ENCODE data around the gene UBE2H.

UBE2H gene

GRCh38 chr7:129783584-129783919, 169.2 kb downstream of the UBE2H start:
- DNase-seq: no peak

GRCh38 chr7:129782818-129783583, 169.8 kb downstream of the UBE2H start:
- no peak for DNase-seq

GRCh38 chr7:129781928-129782817, 170.6 kb downstream of the UBE2H start:
- DNase-seq: no peak

GRCh38 chr7:129780974-129781927, 171.5 kb downstream of the UBE2H start:
- no peak for DNase-seq

All from T-helper 9 cell (primary cell).